ENCODE data around the gene HERC3.

HERC3 gene

DNA sequence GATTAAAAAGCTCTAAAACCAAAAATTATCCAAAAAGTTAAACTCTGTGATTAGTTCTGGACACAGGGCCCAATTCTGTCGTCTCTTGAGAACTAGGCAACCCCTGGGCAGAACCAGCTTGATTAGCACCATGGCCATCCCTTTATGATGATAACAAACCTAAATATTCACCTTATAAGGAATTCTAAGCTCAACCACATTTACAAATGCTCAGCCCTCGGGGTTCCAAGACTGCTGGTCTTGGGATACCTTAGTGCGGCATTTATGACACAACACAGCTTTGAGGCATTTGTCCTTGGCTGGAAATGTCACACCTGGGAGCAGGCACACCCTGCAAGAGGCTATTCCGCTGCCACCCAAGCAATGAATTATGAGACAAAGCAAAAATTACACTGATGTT is 132.9 kb downstream of the HERC3 start:
- no peak overlapping the region for H3K9ac ChIP-seq (ENCODE audit: low read depth, low read length)
- no peak overlapping the region for H3K4me3 ChIP-seq (ENCODE audit: low read length)
- peaks cover 6% of the 10 kb centered on the region for H3K4me1 ChIP-seq (ENCODE audit: control insufficient read depth, insufficient read depth, low read length)
- H3K27me3 ChIP-seq (ENCODE audit: control insufficient read depth, insufficient read depth, low read length), result no peaks in the 10 kb centered on the region
- peaks cover 67% of the 10 kb centered on the region for H3K36me3 ChIP-seq (ENCODE audit: insufficient read depth, low read length)
- no peaks in the 10 kb centered on the region for H3K9me3 ChIP-seq (replicated peaks; ENCODE audit: low read length)
- H3K4me2 ChIP-seq (ENCODE audit: low read length), result no peak overlapping the region

DNA sequence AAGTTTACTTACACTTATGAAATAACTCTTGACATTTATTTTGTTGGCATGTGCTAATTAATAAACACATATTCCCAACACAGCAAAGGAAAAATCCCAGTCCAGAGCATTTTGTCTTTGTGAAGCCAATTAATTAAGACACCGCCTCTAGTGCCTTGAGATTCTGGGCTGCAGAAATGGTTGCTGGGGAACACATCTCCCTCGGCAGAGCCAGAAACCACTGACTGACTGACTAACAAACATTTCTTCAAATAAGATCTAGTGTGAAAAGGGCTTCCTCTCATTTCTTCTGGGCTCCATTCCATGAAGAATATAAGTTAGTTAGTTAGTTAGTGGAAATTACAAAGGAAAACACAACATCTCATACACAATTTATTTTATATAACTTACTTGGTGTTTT is 133.7 kb downstream of the HERC3 start:
- H3K4me2 ChIP-seq (ENCODE audit: low read length), result no peak overlapping the region
- peaks cover 67% of the 10 kb centered on the region for H3K36me3 ChIP-seq (ENCODE audit: insufficient read depth, low read length)
- H3K9ac ChIP-seq (ENCODE audit: low read depth, low read length), result no peak overlapping the region
- H3K4me3 ChIP-seq (ENCODE audit: low read length), result no peak overlapping the region
- H3K9me3 ChIP-seq (replicated peaks; ENCODE audit: low read length), result no peaks in the 10 kb centered on the region
- peaks cover 6% of the 10 kb centered on the region for H3K4me1 ChIP-seq (ENCODE audit: control insufficient read depth, insufficient read depth, low read length)
- H3K27me3 ChIP-seq (ENCODE audit: control insufficient read depth, insufficient read depth, low read length), result no peaks in the 10 kb centered on the region

DNA sequence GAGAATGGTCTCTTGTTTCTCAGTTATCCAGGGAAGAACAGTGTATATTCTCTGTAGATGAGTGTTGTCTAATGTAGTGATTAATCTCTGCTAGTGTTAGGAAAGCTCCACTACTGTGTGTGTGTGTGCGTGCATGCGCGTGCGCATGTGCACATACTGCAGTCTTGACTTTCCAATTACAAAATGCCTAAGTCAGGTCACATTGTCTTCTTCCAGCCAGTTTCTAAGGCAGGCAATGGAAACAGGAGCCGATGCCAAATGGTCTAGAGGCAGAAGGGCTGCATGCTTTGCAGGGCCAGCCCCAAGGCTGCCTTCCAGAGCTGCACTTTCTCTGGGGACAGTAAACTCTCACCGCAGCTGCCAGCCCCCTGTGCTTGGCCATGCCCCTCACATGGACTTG is 135.9 kb downstream of the HERC3 start:
- H3K9ac ChIP-seq (ENCODE audit: low read depth, low read length), result no peak overlapping the region
- no peak overlapping the region for H3K4me2 ChIP-seq (ENCODE audit: low read length)
- no peaks in the 10 kb centered on the region for H3K27me3 ChIP-seq (ENCODE audit: control insufficient read depth, insufficient read depth, low read length)
- no peak overlapping the region for H3K4me3 ChIP-seq (ENCODE audit: low read length)
- peaks cover 6% of the 10 kb centered on the region for H3K4me1 ChIP-seq (ENCODE audit: control insufficient read depth, insufficient read depth, low read length)
- no peaks in the 10 kb centered on the region for H3K9me3 ChIP-seq (replicated peaks; ENCODE audit: low read length)
- H3K36me3 ChIP-seq (ENCODE audit: insufficient read depth, low read length), result peaks cover 51% of the 10 kb centered on the region

DNA sequence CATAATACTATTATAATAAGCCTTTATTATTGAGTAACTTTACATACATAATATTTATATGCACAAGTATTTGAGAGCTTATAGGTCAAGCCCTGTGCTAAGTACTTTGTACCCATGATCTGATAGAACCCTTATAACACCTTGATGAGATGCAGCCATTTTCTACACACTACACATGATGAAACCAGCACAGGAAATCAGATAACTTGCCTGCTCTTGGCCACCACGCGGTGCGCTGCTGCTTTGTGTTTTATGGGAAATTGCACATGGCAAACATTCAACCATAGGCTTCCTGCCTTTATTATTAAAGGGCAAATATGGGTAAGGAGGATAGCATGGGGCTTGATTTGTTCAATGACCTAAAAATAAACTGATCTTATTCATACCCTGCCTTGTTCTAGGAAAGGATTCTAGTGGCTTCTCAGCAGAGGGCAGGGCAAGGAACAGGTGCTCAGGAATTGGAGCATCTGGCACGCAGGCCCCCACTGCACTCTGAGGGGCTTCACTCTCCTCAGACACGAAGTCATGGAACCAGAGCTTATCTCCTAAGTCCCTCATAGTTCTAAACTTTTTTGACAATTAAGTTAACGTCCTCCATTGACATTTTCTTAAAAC is 137.0 kb downstream of the HERC3 start:
- Histone ChIP-seq H3K9ac (ENCODE audit: low read depth, low read length) (no peak overlapping the region), H3K36me3 (ENCODE audit: insufficient read depth, low read length) (peaks cover 41% of the 10 kb centered on the region), H3K9me3 (replicated peaks; ENCODE audit: low read length) (no peaks in the 10 kb centered on the region), H3K4me2 (ENCODE audit: low read length) (no peak overlapping the region), H3K4me3 (ENCODE audit: low read length) (no peak overlapping the region), H3K4me1 (ENCODE audit: control insufficient read depth, insufficient read depth, low read length) (peaks cover 12% of the 10 kb centered on the region), H3K27me3 (ENCODE audit: control insufficient read depth, insufficient read depth, low read length) (no peaks in the 10 kb centered on the region)

DNA sequence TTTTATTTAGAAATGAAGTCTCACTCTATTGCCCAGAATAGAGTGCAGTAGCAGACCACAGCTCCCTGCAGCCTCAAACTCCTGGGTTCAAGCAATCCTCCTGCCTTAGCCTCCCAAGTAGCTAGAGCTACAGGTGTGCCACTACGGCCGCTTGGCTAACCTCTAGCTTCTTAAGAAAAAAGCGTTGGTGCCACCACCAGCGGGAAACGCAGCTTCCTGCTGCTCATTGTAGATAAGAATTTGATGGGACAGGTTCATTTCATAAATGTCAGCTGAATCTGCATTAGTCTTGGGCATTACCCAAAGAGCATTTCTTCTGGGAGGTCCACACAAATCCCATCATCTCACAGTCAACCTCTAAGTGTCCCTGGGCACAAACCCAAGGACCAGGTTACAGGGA is 138.5 kb downstream of the HERC3 start:
- Histone ChIP-seq H3K4me3 (ENCODE audit: low read length) (no peak overlapping the region), H3K36me3 (ENCODE audit: insufficient read depth, low read length) (peaks cover 45% of the 10 kb centered on the region), H3K4me2 (ENCODE audit: low read length) (no peak overlapping the region), H3K4me1 (ENCODE audit: control insufficient read depth, insufficient read depth, low read length) (peaks cover 24% of the 10 kb centered on the region), H3K9me3 (replicated peaks; ENCODE audit: low read length) (no peaks in the 10 kb centered on the region), H3K9ac (ENCODE audit: low read depth, low read length) (no peak overlapping the region), H3K27me3 (ENCODE audit: control insufficient read depth, insufficient read depth, low read length) (no peaks in the 10 kb centered on the region)

DNA sequence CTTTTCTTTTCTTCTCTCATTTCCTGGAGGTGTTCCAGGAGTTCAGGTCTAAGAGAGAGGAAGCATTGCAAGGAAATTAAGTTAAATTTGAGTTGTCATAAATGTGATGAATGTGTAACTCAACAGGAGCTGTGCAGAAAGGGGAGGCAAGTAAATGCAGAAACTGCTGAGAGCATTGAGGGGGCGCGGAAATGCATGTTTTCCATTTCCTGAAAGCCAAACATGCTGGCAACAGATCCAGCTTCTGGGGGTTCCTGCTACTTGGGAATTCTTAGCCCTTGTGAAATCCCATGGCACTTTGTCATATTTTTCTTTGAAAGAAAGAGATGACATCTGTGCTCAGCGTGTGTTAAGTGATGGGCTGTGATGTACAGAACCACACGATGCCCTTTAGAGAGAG is 139.1 kb downstream of the HERC3 start:
- Histone ChIP-seq H3K4me3 (ENCODE audit: low read length) (no peak overlapping the region), H3K4me2 (ENCODE audit: low read length) (no peak overlapping the region), H3K4me1 (ENCODE audit: control insufficient read depth, insufficient read depth, low read length) (peaks cover 27% of the 10 kb centered on the region), H3K27me3 (ENCODE audit: control insufficient read depth, insufficient read depth, low read length) (no peaks in the 10 kb centered on the region), H3K9ac (ENCODE audit: low read depth, low read length) (no peak overlapping the region), H3K9me3 (replicated peaks; ENCODE audit: low read length) (no peaks in the 10 kb centered on the region), H3K36me3 (ENCODE audit: insufficient read depth, low read length) (peaks cover 45% of the 10 kb centered on the region)

DNA sequence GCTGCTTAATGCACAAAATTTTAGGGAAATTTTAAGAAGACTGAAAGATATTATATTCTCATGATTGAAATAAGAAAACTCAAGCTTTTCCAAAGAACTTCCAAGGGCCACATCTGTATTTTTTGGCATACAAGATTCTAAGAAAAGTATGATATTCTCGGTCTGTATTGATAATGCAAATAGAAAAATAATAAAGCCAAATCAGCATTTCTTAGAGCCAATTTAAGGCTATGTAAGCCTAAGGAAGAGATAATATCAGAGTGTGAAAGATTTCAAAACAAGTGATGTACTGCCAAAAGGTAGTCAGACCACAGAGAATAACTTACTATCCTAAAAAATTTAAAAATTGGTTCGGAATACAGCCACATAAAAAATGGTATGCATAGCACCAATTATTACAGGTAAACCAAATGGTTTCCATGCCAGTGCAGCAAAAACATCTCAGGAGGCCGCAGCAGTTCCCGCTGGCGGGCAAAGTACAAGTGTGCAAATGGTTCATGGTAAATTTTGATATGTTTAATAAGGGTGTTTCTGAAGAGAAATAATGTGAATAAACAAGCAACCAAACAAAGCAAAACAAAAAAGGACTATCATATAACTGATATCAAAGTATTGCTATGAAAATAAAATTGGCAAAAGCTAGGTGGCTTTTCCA is 140.6 kb downstream of the HERC3 start:
- Histone ChIP-seq H3K27me3 (ENCODE audit: control insufficient read depth, insufficient read depth, low read length) (no peaks in the 10 kb centered on the region), H3K36me3 (ENCODE audit: insufficient read depth, low read length) (peaks cover 33% of the 10 kb centered on the region), H3K9me3 (replicated peaks; ENCODE audit: low read length) (no peaks in the 10 kb centered on the region), H3K4me1 (ENCODE audit: control insufficient read depth, insufficient read depth, low read length) (peaks cover 40% of the 10 kb centered on the region), H3K9ac (ENCODE audit: low read depth, low read length) (no peak overlapping the region), H3K4me3 (ENCODE audit: low read length) (no peak overlapping the region), H3K4me2 (ENCODE audit: low read length) (no peak overlapping the region)

DNA sequence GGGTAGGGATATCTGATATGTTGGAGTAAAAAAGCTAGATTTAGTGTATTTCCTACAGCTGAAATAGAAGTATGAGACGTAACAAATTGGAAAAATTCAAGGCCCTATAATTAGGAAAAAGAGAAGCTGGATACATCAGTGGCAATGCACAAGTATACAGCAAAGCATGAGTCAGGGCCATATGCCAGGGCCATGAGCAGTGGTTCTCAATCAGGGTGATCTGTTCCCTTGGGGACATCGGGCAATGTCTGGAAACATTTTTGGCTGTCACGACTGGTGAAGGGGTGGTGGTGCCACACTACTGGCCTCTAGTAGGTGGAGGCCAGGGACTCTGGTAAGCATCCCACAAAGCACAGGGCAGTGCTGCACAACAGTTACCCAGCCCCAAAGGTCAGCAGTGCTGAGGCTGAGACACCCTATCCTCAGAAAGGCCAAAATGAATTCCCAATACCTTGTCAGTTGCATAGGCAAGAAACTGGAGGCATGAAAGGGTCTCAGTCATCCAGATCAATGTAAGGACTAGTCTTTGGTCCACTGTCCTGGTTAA is 142.2 kb downstream of the HERC3 start:
- no peak overlapping the region for H3K4me2 ChIP-seq (ENCODE audit: low read length)
- H3K4me1 ChIP-seq (ENCODE audit: control insufficient read depth, insufficient read depth, low read length), result peaks cover 48% of the 10 kb centered on the region
- no peak overlapping the region for H3K4me3 ChIP-seq (ENCODE audit: low read length)
- H3K9ac ChIP-seq (ENCODE audit: low read depth, low read length), result no peak overlapping the region
- H3K27me3 ChIP-seq (ENCODE audit: control insufficient read depth, insufficient read depth, low read length), result no peaks in the 10 kb centered on the region
- no peaks in the 10 kb centered on the region for H3K9me3 ChIP-seq (replicated peaks; ENCODE audit: low read length)
- peaks cover 18% of the 10 kb centered on the region for H3K36me3 ChIP-seq (ENCODE audit: insufficient read depth, low read length)

DNA sequence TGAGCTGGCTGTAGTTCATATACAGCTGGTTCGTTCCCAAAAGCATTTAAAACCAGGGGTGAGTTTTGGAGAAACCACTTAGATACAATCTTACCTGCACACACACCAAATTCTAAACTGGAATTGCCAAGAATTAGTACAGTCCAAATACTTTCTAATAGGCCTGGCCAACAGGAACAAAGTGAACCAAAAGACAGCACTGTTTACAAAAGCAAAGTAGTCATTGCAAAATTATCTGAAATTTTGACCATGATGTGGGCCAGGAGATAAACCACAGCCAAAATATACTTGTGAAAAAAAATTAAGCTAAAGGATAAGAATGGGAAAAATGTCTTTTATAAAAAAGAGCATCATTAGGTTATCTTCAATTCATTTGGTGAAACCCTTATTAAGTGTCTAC is 143.3 kb downstream of the HERC3 start:
- H3K4me3 ChIP-seq (ENCODE audit: low read length), result no peak overlapping the region
- H3K36me3 ChIP-seq (ENCODE audit: insufficient read depth, low read length), result peaks cover 9% of the 10 kb centered on the region
- no peak overlapping the region for H3K9ac ChIP-seq (ENCODE audit: low read depth, low read length)
- H3K4me1 ChIP-seq (ENCODE audit: control insufficient read depth, insufficient read depth, low read length), result peaks cover 48% of the 10 kb centered on the region
- H3K27me3 ChIP-seq (ENCODE audit: control insufficient read depth, insufficient read depth, low read length), result no peaks in the 10 kb centered on the region
- H3K9me3 ChIP-seq (replicated peaks; ENCODE audit: low read length), result no peaks in the 10 kb centered on the region
- no peak overlapping the region for H3K4me2 ChIP-seq (ENCODE audit: low read length)

DNA sequence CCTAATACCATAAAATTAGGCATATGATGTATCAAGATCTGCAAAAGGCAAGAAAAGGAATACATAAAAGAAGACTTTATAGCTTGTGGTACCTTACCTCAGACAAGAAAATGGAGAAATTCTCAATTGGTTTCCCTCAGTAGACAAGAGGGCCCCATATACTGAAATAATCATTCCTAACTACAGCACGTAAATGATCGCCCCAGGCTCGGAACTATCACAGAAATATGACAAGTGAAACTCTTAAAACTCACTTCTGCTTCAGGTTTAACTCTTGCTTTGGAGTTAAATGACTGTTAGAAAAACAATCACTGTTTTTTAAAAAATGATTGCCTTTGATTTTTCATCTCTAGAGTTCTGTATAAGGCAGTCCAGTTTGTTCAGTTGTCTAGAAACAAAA is 144.0 kb downstream of the HERC3 start:
- peaks cover 48% of the 10 kb centered on the region for H3K4me1 ChIP-seq (ENCODE audit: control insufficient read depth, insufficient read depth, low read length)
- H3K9ac ChIP-seq (ENCODE audit: low read depth, low read length), result peak overlapping the region; percentile 50
- no peaks in the 10 kb centered on the region for H3K9me3 ChIP-seq (replicated peaks; ENCODE audit: low read length)
- peak overlapping the region; percentile 26 for H3K4me2 ChIP-seq (ENCODE audit: low read length)
- H3K27me3 ChIP-seq (ENCODE audit: control insufficient read depth, insufficient read depth, low read length), result no peaks in the 10 kb centered on the region
- H3K4me3 ChIP-seq (ENCODE audit: low read length), result no peak overlapping the region
- H3K36me3 ChIP-seq (ENCODE audit: insufficient read depth, low read length), result peaks cover 4% of the 10 kb centered on the region

DNA sequence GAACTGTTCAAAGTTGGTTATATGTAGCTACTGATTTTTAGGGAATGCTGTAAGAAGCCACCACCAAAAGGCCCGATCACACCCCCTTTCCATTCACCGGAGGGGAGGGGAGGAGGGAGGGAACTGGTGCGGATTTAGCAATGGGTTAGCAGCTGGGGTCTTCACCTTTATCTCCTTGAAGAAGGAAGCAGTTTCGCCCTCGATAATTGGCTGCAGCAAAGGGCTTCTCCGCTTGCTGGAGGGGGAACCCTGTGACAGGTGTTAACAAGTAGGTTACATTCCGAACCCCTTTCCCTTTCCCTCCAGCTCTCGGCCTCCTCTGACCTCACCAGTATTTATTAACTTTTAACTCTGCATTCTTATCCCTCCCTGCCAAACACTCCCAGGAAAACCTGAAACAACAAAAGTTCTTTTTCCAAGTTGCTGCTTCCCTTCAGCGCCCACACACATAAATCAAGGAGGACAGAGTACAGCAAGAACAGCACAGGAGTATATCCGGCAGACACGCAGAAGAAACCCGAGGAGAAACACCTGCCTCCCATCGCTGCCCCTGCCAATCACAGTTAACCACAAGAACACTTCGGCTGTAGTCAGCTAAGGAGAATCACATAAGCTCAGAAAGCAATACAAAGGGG is 145.1 kb downstream of the HERC3 start:
- peaks cover 4% of the 10 kb centered on the region for H3K36me3 ChIP-seq (ENCODE audit: insufficient read depth, low read length)
- peak overlapping the region; percentile 68 for H3K4me2 ChIP-seq (ENCODE audit: low read length)
- H3K9ac ChIP-seq (ENCODE audit: low read depth, low read length), result peak overlapping the region; percentile 50
- H3K27me3 ChIP-seq (ENCODE audit: control insufficient read depth, insufficient read depth, low read length), result no peaks in the 10 kb centered on the region
- peak overlapping the region; percentile 54 for H3K4me3 ChIP-seq (ENCODE audit: low read length)
- no peaks in the 10 kb centered on the region for H3K9me3 ChIP-seq (replicated peaks; ENCODE audit: low read length)
- peaks cover 55% of the 10 kb centered on the region for H3K4me1 ChIP-seq (ENCODE audit: control insufficient read depth, insufficient read depth, low read length)
